A549 (cell line): ENCODE measurements around the gene SAMMSON. TPM values are rescaled to one million over a fixed set of nuclear protein-coding genes. Genes with fewer than 3 reads are reported as not detected.

Experiments
- ATAC-seq, 2 experiments: fragments of 200-7000 bp in 1 of 2; fragments of >200 bp in 1 of 2; cut with Nextera tagmentation in 1 of 2; cut with Tn5 transposase in 1 of 2; 3 replicates each; pipeline versions ENCODE4 v1.8.0 to v1.9.1; 2018 to 2020; ENCODE audit warnings: mild to moderate bottlenecking in 1 of 2, moderate library complexity in 1 of 2
- CTCF ChIA-PET: fragments of 300-600 bp; sonication (Branson Sonifier 250); formaldehyde crosslinking; extraction: SDS; loops from one replicate; lab custom pipeline; 2021; ENCODE audit warnings: antibody characterized with exemption, inconsistent platforms; lab: Yijun Ruan, JAX
- POLR2A ChIA-PET: fragments of 350-600 bp; formaldehyde crosslinking; extraction: SDS; loops from one replicate; lab custom pipeline; 2021; ENCODE audit warnings: antibody characterized with exemption, inconsistent platforms; lab: Yijun Ruan, JAX
- DNase-seq, 2 experiments: peaks; one replicate each; pipeline versions ENCODE4 v3.0.0 to v3.0.0-alpha.2; 2011 to 2016; ENCODE audit warnings: low read depth in 1 of 2, low spot score in 1 of 2
- FAIRE-seq: peaks from 2 replicates; lab custom pipeline; 2011; peaks lifted over from hg19 to GRCh38; lab: Jason Lieb, UNC
- H3K27ac ChIP-seq, 2 experiments: fragments of >200 bp; sonication (Bioruptor Twin); formaldehyde crosslinking; 3 replicates each; pipeline ENCODE4 v1.5.1; 2016 to 2017
- H3K4me1 ChIP-seq: fragments of >200 bp; sonication (Bioruptor Twin); formaldehyde crosslinking; 3 replicates; pipeline ENCODE4 v1.6.1; 2016
- H3K4me2 ChIP-seq: fragments of >200 bp; sonication (Bioruptor Twin); formaldehyde crosslinking; 3 replicates; pipeline ENCODE4 v1.6.1; 2016
- H3K4me3 ChIP-seq: fragments of >200 bp; sonication (Bioruptor Twin); formaldehyde crosslinking; 3 replicates; pipeline ENCODE4 v1.5.1; 2016
- H3K9me3 ChIP-seq: fragments of >200 bp; sonication (Bioruptor Twin); formaldehyde crosslinking; 3 replicates; pipeline ENCODE4 v1.6.1; 2016
- BHLHE40 ChIP-seq: IDR thresholded peaks from 2 replicates; pipeline ENCODE4 v1.6.1; 2012; ENCODE audit warnings: low read depth, low read length, inconsistent platforms
- CHD4 ChIP-seq: fragments of 200-600 bp; sonication (generic); IDR thresholded peaks from 2 replicates; pipeline ENCODE4 v1.6.1; 2016; ENCODE audit warnings: antibody characterized with exemption, mild to moderate bottlenecking, borderline replicate concordance
- EHF ChIP-seq: fragments of 250-450 bp; sonication (Bioruptor Pico); IDR thresholded peaks from 2 replicates; pipeline ENCODE4 v1.5.0; 2020; ENCODE audit warnings: mild to moderate bottlenecking
- EHMT2 ChIP-seq: fragments of 200-600 bp; sonication (generic); IDR thresholded peaks from 2 replicates; pipeline ENCODE4 v1.6.1; 2016; ENCODE audit warnings: antibody characterized with exemption, low read depth, mild to moderate bottlenecking, moderate library complexity
- FOXS1 ChIP-seq: fragments of 250-450 bp; sonication (Bioruptor Pico); IDR thresholded peaks from 2 replicates; pipeline ENCODE4 v1.5.0; 2020; ENCODE audit warnings: mild to moderate bottlenecking, moderate library complexity
- HEYL ChIP-seq: fragments of 250-450 bp; sonication (Bioruptor Pico); IDR thresholded peaks from 2 replicates; pipeline ENCODE4 v1.8.0; 2021; ENCODE audit warnings: mild to moderate bottlenecking, moderate library complexity
- KDM5A ChIP-seq: fragments of 200-600 bp; sonication (generic); IDR thresholded peaks from 2 replicates; pipeline ENCODE4 v1.6.1; 2016; ENCODE audit warnings: antibody characterized with exemption, mild to moderate bottlenecking
- MAZ ChIP-seq: fragments of 150-350 bp; IDR thresholded peaks from 2 replicates; pipeline ENCODE4 v1.6.1; 2014; ENCODE audit warnings: antibody characterized with exemption, low read depth, low read length, borderline replicate concordance
- MYC ChIP-seq: IDR thresholded peaks from 2 replicates; pipeline ENCODE4 v1.6.1; 2012; ENCODE audit warnings: mild to moderate bottlenecking, inconsistent platforms, low read length, improper control_type of control experiment, borderline replicate concordance
- NPAS2 ChIP-seq: fragments of 250-450 bp; sonication (Bioruptor Pico); IDR thresholded peaks from 2 replicates; pipeline ENCODE4 v1.8.0; 2022; ENCODE audit warnings: mild to moderate bottlenecking, moderate library complexity, borderline replicate concordance
- POLR2A ChIP-seq: IDR thresholded peaks from 2 replicates; pipeline ENCODE4 v1.6.1; 2012; ENCODE audit warnings: mild to moderate bottlenecking, low read length
- RAD21 ChIP-seq, 2 experiments: fragments of >200 bp in 1 of 2; sonication (Bioruptor Twin) in 1 of 2; formaldehyde crosslinking in 1 of 2; IDR thresholded peaks in 1 of 2; conservative IDR thresholded peaks in 1 of 2; 2 replicates in 1 of 2; 3 replicates in 1 of 2; pipeline ENCODE4 v1.6.1; 2012 to 2018; ENCODE audit warnings: inconsistent platforms in 1 of 2
- RCOR1 ChIP-seq: fragments of 150-350 bp; IDR thresholded peaks from 2 replicates; pipeline ENCODE4 v1.6.1; 2014; ENCODE audit warnings: antibody characterized with exemption, low read length, low read depth
- RFX5 ChIP-seq: fragments of 450-650 bp; IDR thresholded peaks from 2 replicates; pipeline ENCODE4 v1.7.1; 2014; ENCODE audit warnings: antibody characterized with exemption, mild to moderate bottlenecking, moderate library complexity
- RNF2 ChIP-seq: fragments of 200-600 bp; sonication (generic); IDR thresholded peaks from 2 replicates; pipeline ENCODE4 v1.6.1; 2016; ENCODE audit warnings: low read depth, mild to moderate bottlenecking, antibody characterized with exemption, moderate library complexity, borderline replicate concordance
- WGBS: methylation state at CpG from one replicate; pipeline ENCODE4 v1.1.6; 2017; ENCODE audit errors: missing lambda C conversion rate; 5-methylcytosine and 5-hydroxymethylcytosine counted together
- polyA plus RNA-seq, 4 experiments: library from polyadenylated mRNA; depleted of rRNA in 3 of 4; stranded (reverse); fragments of >200 nt; fragmentation: RNase III in 1 of 4; extraction: RNeasy Plus Mini Kit Qiagen cat#74134 plus additional on column Dnase treatment in 1 of 4; gene quantifications; 2 replicates in 3 of 4; 3 replicates in 1 of 4; pipeline ENCODE4 v1.2.3, GENCODE V29; 2011 to 2017
- TF ChIP-seq, protein P1 (sequence below): fragments of >200 bp; sonication (Bioruptor Twin); formaldehyde crosslinking; IDR thresholded peaks from 3 replicates; pipeline ENCODE4 v1.6.1; 2016
- TF ChIP-seq, protein P2 (sequence below): fragments of 200-600 bp; sonication (generic); IDR thresholded peaks from 2 replicates; pipeline ENCODE4 v1.6.1; 2016; ENCODE audit warnings: antibody characterized with exemption, mild to moderate bottlenecking, moderate library complexity
- TF ChIP-seq, protein P3 (sequence below): fragments of 150-350 bp; IDR thresholded peaks from 2 replicates; pipeline ENCODE4 v1.6.1; 2014; ENCODE audit warnings: low read depth, mild to moderate bottlenecking, low read length

The SAMMSON gene
- polyA plus RNA-seq, 2 of the 4 experiments (the other 2 are of a cell fraction) = not detected

DNA sequence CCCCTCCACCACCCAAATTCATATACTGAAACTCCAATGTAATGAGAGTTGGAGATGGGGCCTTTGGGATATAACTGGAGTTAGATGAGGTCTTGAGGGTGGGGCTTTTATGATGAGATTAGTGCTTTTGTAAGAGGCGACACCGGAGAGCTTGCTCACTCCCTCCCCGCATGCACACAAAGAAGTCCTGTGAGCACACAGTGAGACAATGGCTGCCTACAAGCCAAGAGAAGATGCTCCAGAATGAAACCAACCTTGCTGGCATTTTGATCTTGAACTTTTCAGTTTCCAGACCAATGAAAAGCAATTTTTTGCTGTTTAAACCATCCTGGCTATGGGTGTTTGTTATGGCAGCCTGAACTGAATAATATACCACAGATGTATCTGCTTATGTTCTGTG, 109.0 kb downstream of the SAMMSON start:
- no peak for ATAC-seq
- POLR2A ChIA-PET = no interaction called here
- H3K4me3 ChIP-seq = no peak overlapping the region
- no peak overlapping the region for H3K4me2 ChIP-seq
- no peaks in the 10 kb centered on the region for H3K4me1 ChIP-seq
- TF ChIP-seq MAZ (no peak), EHMT2 (no peak), RCOR1 (no peak), EHF (CRISPR knock-in tag) (no peak), HEYL (CRISPR knock-in tag) (no peak), RAD21 (conservative IDR thresholded peaks at IDR 0.05 in 1 of 2, IDR thresholded peaks at IDR 0.05 in 1 of 2) (no peak), FOXS1 (CRISPR knock-in tag) (no peak), RNF2 (no peak), BHLHE40 (no peak), POLR2A (no peak), MYC (no peak), NPAS2 (CRISPR knock-in tag) (no peak), CHD4 (no peak)
- TF ChIP-seq, protein P1, sequence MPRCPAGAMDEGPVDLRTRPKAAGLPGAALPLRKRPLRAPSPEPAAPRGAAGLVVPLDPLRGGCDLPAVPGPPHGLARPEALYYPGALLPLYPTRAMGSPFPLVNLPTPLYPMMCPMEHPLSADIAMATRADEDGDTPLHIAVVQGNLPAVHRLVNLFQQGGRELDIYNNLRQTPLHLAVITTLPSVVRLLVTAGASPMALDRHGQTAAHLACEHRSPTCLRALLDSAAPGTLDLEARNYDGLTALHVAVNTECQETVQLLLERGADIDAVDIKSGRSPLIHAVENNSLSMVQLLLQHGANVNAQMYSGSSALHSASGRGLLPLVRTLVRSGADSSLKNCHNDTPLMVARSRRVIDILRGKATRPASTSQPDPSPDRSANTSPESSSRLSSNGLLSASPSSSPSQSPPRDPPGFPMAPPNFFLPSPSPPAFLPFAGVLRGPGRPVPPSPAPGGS = no peak
- TF ChIP-seq, protein P2, sequence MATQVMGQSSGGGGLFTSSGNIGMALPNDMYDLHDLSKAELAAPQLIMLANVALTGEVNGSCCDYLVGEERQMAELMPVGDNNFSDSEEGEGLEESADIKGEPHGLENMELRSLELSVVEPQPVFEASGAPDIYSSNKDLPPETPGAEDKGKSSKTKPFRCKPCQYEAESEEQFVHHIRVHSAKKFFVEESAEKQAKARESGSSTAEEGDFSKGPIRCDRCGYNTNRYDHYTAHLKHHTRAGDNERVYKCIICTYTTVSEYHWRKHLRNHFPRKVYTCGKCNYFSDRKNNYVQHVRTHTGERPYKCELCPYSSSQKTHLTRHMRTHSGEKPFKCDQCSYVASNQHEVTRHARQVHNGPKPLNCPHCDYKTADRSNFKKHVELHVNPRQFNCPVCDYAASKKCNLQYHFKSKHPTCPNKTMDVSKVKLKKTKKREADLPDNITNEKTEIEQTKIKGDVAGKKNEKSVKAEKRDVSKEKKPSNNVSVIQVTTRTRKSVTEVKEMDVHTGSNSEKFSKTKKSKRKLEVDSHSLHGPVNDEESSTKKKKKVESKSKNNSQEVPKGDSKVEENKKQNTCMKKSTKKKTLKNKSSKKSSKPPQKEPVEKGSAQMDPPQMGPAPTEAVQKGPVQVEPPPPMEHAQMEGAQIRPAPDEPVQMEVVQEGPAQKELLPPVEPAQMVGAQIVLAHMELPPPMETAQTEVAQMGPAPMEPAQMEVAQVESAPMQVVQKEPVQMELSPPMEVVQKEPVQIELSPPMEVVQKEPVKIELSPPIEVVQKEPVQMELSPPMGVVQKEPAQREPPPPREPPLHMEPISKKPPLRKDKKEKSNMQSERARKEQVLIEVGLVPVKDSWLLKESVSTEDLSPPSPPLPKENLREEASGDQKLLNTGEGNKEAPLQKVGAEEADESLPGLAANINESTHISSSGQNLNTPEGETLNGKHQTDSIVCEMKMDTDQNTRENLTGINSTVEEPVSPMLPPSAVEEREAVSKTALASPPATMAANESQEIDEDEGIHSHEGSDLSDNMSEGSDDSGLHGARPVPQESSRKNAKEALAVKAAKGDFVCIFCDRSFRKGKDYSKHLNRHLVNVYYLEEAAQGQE = no peak
- TF ChIP-seq, protein P3, sequence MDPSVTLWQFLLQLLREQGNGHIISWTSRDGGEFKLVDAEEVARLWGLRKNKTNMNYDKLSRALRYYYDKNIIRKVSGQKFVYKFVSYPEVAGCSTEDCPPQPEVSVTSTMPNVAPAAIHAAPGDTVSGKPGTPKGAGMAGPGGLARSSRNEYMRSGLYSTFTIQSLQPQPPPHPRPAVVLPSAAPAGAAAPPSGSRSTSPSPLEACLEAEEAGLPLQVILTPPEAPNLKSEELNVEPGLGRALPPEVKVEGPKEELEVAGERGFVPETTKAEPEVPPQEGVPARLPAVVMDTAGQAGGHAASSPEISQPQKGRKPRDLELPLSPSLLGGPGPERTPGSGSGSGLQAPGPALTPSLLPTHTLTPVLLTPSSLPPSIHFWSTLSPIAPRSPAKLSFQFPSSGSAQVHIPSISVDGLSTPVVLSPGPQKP = no peak
- no peak for FAIRE-seq
- H3K9me3 ChIP-seq = no peaks in the 10 kb centered on the region
- WGBS = 87% methylated on average over 3 of the region's 3 CpGs
- CTCF ChIA-PET = interaction anchor here (0.6 to 2.2 kb wide), 5 partner anchors 12 to 67 kb away, joined by 3 to 10 read pairs (median 4); no protein-coding TSS in a partner anchor
- no peak overlapping the region for H3K27ac ChIP-seq
- DNase-seq = no peak

DNA sequence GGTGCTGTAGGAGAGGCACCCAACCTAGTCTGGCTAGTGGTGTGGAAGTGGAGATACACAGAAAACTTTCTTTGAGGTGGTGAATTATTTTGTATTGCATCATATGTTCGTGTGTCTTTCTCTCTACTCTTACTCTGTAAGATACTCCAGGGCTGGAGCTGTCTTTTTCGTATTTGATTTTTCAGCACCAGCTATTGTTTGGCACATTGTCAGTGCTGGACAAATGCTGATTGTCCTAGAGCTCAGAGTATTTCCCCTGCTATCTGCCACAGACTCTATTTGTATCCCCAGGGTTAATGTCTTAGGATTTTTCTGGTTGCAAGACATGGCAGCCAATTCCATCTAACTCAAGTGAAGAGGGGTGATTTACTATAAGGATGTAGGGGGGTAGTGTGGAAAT, 110.5 kb downstream of the SAMMSON start:
- H3K9me3 ChIP-seq = no peaks in the 10 kb centered on the region
- ATAC-seq (no peak), DNase-seq (no peak), FAIRE-seq (no peak)
- no peak overlapping the region for H3K4me3 ChIP-seq
- H3K4me1 ChIP-seq = no peaks in the 10 kb centered on the region
- ChIA-PET POLR2A (no interaction called here), CTCF (interaction anchor here (0.8 to 2.2 kb wide), 2 partner anchors 10 to 276 kb away, joined by 3 to 10 read pairs; no protein-coding TSS in a partner anchor)
- no peak for TF ChIP-seq RFX5
- TF ChIP-seq KDM5A = no peak
- no peak for TF ChIP-seq EHMT2
- WGBS = 36% methylated on average over 2 of the region's 2 CpGs
- H3K4me2 ChIP-seq = no peak overlapping the region
- no peak overlapping the region for H3K27ac ChIP-seq
